NCI-H1930 (cell line): ENCODE data around the gene HDLBP.

Experiments used
- DNase-seq, 2 experiments: peaks; one replicate each; lab custom pipeline; 2025; lab: John Stamatoyannopoulos, UW

HDLBP gene

GRCh38 chr2:241228860-241229516 lies 86.5 kb downstream of the HDLBP start:
- no peak for DNase-seq

- DNase-seq, result no peak
These were observed 87.2 kb downstream of the HDLBP start for GRCh38 chr2:241228081-241228859.

GRCh38 chr2:241227594-241227993 lies 87.9 kb downstream of the HDLBP start:
- DNase-seq, result no peak

- DNase-seq, result no peak
These were observed 88.5 kb downstream of the HDLBP start for GRCh38 chr2:241226723-241227572.

- no peak for DNase-seq
These were observed 89.5 kb downstream of the HDLBP start for GRCh38 chr2:241225983-241226382.

- no peak for DNase-seq
These were observed 89.9 kb downstream of the HDLBP start for GRCh38 chr2:241225545-241225944.

GRCh38 chr2:241224851-241225438 lies 90.5 kb downstream of the HDLBP start:
- DNase-seq, result no peak

GRCh38 chr2:241224018-241224850 lies 91.2 kb downstream of the HDLBP start:
- no peak for DNase-seq

- no peak for DNase-seq
These were observed 92.1 kb downstream of the HDLBP start for GRCh38 chr2:241223211-241224017.

GRCh38 chr2:241219856-241220356 lies 95.6 kb downstream of the HDLBP start:
- no peak for DNase-seq

GRCh38 chr2:241219030-241219382 lies 96.5 kb downstream of the HDLBP start:
- no peak for DNase-seq

- DNase-seq, result peak; percentile 25 to 35
These were observed 97.1 kb downstream of the HDLBP start for GRCh38 chr2:241218131-241219029.

- peak in 1 of 2 experiments; percentile 14 for DNase-seq
These were observed 98.0 kb downstream of the HDLBP start for GRCh38 chr2:241217320-241218031.

GRCh38 chr2:241216211-241216761 lies 99.2 kb downstream of the HDLBP start:
- DNase-seq, result no peak

- DNase-seq, result no peak
These were observed 100.1 kb downstream of the HDLBP start for GRCh38 chr2:241215421-241215820.

- DNase-seq, result no peak
These were observed 100.7 kb downstream of the HDLBP start for GRCh38 chr2:241214766-241215165.

- DNase-seq, result no peak
These were observed 101.3 kb downstream of the HDLBP start for GRCh38 chr2:241214209-241214608.

GRCh38 chr2:241213567-241213966 lies 101.9 kb downstream of the HDLBP start:
- no peak for DNase-seq
